22Rv1 (cell line): ENCODE measurements around the gene CNIH3.

Experiments used
- ZFX ChIP-seq: fragments of 450-650 bp; IDR thresholded peaks from 2 replicates; pipeline ENCODE4 v1.6.1; 2017; ENCODE audit warnings: antibody characterized with exemption, borderline replicate concordance
- TF ChIP-seq, protein P1 (sequence below): fragments of 450-650 bp; IDR thresholded peaks from 2 replicates; pipeline ENCODE4 v1.5.1; 2017; ENCODE audit warnings: mild to moderate bottlenecking

GRCh38 chr1:224732377-224733026 is 116.4 kb downstream of the CNIH3 start:
- TF ChIP-seq, protein P1, sequence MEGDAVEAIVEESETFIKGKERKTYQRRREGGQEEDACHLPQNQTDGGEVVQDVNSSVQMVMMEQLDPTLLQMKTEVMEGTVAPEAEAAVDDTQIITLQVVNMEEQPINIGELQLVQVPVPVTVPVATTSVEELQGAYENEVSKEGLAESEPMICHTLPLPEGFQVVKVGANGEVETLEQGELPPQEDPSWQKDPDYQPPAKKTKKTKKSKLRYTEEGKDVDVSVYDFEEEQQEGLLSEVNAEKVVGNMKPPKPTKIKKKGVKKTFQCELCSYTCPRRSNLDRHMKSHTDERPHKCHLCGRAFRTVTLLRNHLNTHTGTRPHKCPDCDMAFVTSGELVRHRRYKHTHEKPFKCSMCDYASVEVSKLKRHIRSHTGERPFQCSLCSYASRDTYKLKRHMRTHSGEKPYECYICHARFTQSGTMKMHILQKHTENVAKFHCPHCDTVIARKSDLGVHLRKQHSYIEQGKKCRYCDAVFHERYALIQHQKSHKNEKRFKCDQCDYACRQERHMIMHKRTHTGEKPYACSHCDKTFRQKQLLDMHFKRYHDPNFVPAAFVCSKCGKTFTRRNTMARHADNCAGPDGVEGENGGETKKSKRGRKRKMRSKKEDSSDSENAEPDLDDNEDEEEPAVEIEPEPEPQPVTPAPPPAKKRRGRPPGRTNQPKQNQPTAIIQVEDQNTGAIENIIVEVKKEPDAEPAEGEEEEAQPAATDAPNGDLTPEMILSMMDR: no peak
- TF ChIP-seq ZFX: no peak
